GM23338 (cell line): ENCODE measurements around the gene TERT. TPM values are rescaled to one million over a fixed set of nuclear protein-coding genes. Genes with fewer than 3 reads are reported as not detected.

Source experiments
- ATAC-seq: fragments of 200-7000 bp; cut with Tn5 transposase; 3 replicates; pipeline ENCODE4 v1.9.1; 2020
- DNase-seq: peaks from one replicate; pipeline ENCODE4 v3.0.0-alpha.2; 2015; ENCODE audit warnings: low spot score
- H2AFZ ChIP-seq: fragments of 200-600 bp; sonication (generic); 2 replicates; pipeline ENCODE4 v1.8.0; 2016; ENCODE audit warnings: antibody characterized with exemption, mild to moderate bottlenecking, moderate library complexity
- H3F3A ChIP-seq: fragments of 200-600 bp; sonication (generic); replicated peaks from 2 replicates; pipeline ENCODE4 v1.8.0; 2017; ENCODE audit warnings: antibody characterized with exemption, mixed run types, low read depth
- H3K27ac ChIP-seq: fragments of 200-600 bp; sonication (generic); 2 replicates; pipeline ENCODE4 v1.6.1; 2016; ENCODE audit warnings: low read depth
- H3K27me3 ChIP-seq: fragments of 200-600 bp; sonication (generic); 2 replicates; pipeline ENCODE4 v1.8.0; 2016; ENCODE audit warnings: mild to moderate bottlenecking, mixed run types, moderate library complexity; ENCODE audit not compliant: insufficient read depth
- H3K36me3 ChIP-seq: fragments of 200-600 bp; sonication (generic); 2 replicates; pipeline ENCODE4 v1.8.0; 2016; ENCODE audit warnings: mild to moderate bottlenecking; ENCODE audit not compliant: insufficient read depth
- H3K4me1 ChIP-seq: fragments of 200-600 bp; sonication (generic); 2 replicates; pipeline ENCODE4 v1.8.0; 2016; ENCODE audit warnings: mild to moderate bottlenecking, moderate library complexity; ENCODE audit not compliant: insufficient read depth
- H3K4me2 ChIP-seq: fragments of 200-600 bp; sonication (generic); 2 replicates; pipeline ENCODE4 v1.7.1; 2017; ENCODE audit warnings: mixed run types
- H3K4me3 ChIP-seq: fragments of 200-600 bp; sonication (generic); 2 replicates; pipeline ENCODE4 v1.6.1; 2016; ENCODE audit warnings: mixed run types
- H3K79me2 ChIP-seq: fragments of 200-600 bp; sonication (generic); replicated peaks from 2 replicates; pipeline ENCODE4 v1.8.0; 2017; ENCODE audit warnings: mild to moderate bottlenecking; ENCODE audit not compliant: insufficient read depth
- H3K9me2 ChIP-seq: fragments of 200-600 bp; sonication (generic); 2 replicates; pipeline ENCODE4 v1.8.0; 2017; ENCODE audit not compliant: insufficient read depth
- H4K20me1 ChIP-seq: fragments of 200-600 bp; sonication (generic); replicated peaks from 2 replicates; pipeline ENCODE4 v1.8.0; 2017; ENCODE audit warnings: mild to moderate bottlenecking; ENCODE audit not compliant: insufficient read depth
- H3K27ac Mint-ChIP-seq: 2 replicates; pipeline ENCODE4 v1.8.0; 2020; ENCODE audit warnings: inconsistent platforms, mild to moderate bottlenecking, moderate library complexity, mixed read lengths
- H3K27me3 Mint-ChIP-seq: 3 replicates; pipeline ENCODE4 v1.8.0; 2022; ENCODE audit warnings: low read depth, mild to moderate bottlenecking, moderate library complexity, mixed read lengths, inconsistent platforms; ENCODE audit not compliant: insufficient read depth, poor library complexity
- H3K36me3 Mint-ChIP-seq: 3 replicates; pipeline ENCODE4 v1.8.0; 2021; ENCODE audit warnings: low read depth, mild to moderate bottlenecking, inconsistent platforms, moderate library complexity, mixed read lengths
- H3K4me1 Mint-ChIP-seq: 3 replicates; pipeline ENCODE4 v1.8.0; 2020; ENCODE audit warnings: mild to moderate bottlenecking, inconsistent platforms, mixed read lengths
- H3K4me3 Mint-ChIP-seq: 3 replicates; pipeline ENCODE4 v1.8.0; 2021; ENCODE audit warnings: moderate library complexity, mild to moderate bottlenecking, inconsistent platforms, mixed read lengths
- H3K9me3 Mint-ChIP-seq: 3 replicates; pipeline ENCODE4 v1.8.0; 2020; ENCODE audit warnings: moderate library complexity, mild to moderate bottlenecking, inconsistent platforms, mixed read lengths
- CREB1 ChIP-seq: fragments of 250-450 bp; sonication (Bioruptor Pico); IDR thresholded peaks from 2 replicates; pipeline ENCODE4 v1.5.0; 2020; ENCODE audit warnings: low read depth, mild to moderate bottlenecking, moderate library complexity
- ETS1 ChIP-seq: IDR thresholded peaks from 2 replicates; pipeline ENCODE4 v1.6.1; 2016; ENCODE audit warnings: antibody characterized with exemption
- EZH2 ChIP-seq: fragments of 200-600 bp; sonication (generic); IDR thresholded peaks from one replicate; pipeline ENCODE4 v1.8.0; 2017; ENCODE audit warnings: antibody characterized with exemption, mild to moderate bottlenecking, low read depth; ENCODE audit not compliant: unreplicated experiment
- EZH2phosphoT487 ChIP-seq: fragments of 200-600 bp; sonication (generic); IDR thresholded peaks from one replicate; pipeline ENCODE4 v1.8.1; 2018; ENCODE audit warnings: antibody characterized with exemption; ENCODE audit not compliant: unreplicated experiment
- JUNB ChIP-seq: IDR thresholded peaks from one replicate; pipeline ENCODE4 v1.6.1; 2016; ENCODE audit warnings: antibody characterized with exemption; ENCODE audit not compliant: unreplicated experiment
- POLR2AphosphoS5 ChIP-seq: IDR thresholded peaks from 2 replicates; pipeline ENCODE4 v1.6.1; 2016; ENCODE audit warnings: antibody characterized with exemption, low read depth
- REST ChIP-seq: IDR thresholded peaks from one replicate; pipeline ENCODE4 v1.6.1; 2018; ENCODE audit warnings: antibody characterized with exemption; ENCODE audit not compliant: unreplicated experiment
- STAT1 ChIP-seq: IDR thresholded peaks from one replicate; pipeline ENCODE4 v1.6.1; 2016; ENCODE audit warnings: antibody characterized with exemption; ENCODE audit not compliant: unreplicated experiment
- ZNF114 ChIP-seq: fragments of 250-450 bp; sonication (Bioruptor Pico); IDR thresholded peaks from 2 replicates; pipeline ENCODE4 v1.5.0; 2020; ENCODE audit warnings: mild to moderate bottlenecking, moderate library complexity
- ZNF331 ChIP-seq: fragments of 250-450 bp; sonication (Bioruptor Pico); IDR thresholded peaks from 2 replicates; pipeline ENCODE4 v1.5.0; 2020; ENCODE audit warnings: low read depth, mild to moderate bottlenecking, moderate library complexity
- ZNF462 ChIP-seq: fragments of 250-450 bp; sonication (Bioruptor Pico); IDR thresholded peaks from 2 replicates; pipeline ENCODE4 v1.5.0; 2020; ENCODE audit warnings: mild to moderate bottlenecking, moderate library complexity
- polyA plus RNA-seq: library from polyadenylated mRNA; unstranded; fragments of >200 nt; fragmentation: Nextera tagmentation; extraction: Ambion mirVana; gene quantifications from 2 replicates; pipeline ENCODE4 v1.2.1, GENCODE V29; 2016
- total RNA-seq: library from RNA; depleted of rRNA; stranded (reverse); fragments of >200 nt; shearing (Covaris generic); gene quantifications from 2 replicates; pipeline ENCODE4 v1.2.3, GENCODE V29; 2014

The TERT gene
- total and polyA plus RNA-seq, 2 experiments from 2014 or later = 9.8 to 46.4 TPM

GRCh38 chr5:1312993-1313833, 18.3 kb upstream of the TERT start (continued):
- no peak for TF ChIP-seq ZNF462 (CRISPR knock-in tag)
- no peak for TF ChIP-seq ZNF114 (CRISPR knock-in tag)
- no peak for TF ChIP-seq EZH2
- TF ChIP-seq CREB1 (CRISPR knock-in tag) = no peak
- TF ChIP-seq EZH2phosphoT487 = no peak
- TF ChIP-seq POLR2AphosphoS5 = no peak
- no peak for TF ChIP-seq JUNB

- Mint-ChIP-seq H3K36me3 (peaks cover 11% of the 10 kb centered on the region; the same call in 2 of the 3 replicates), H3K4me3 (no peak overlapping the region), H3K4me1 (peaks cover 32% of the 10 kb centered on the region), H3K9me3 (peaks cover 15% of the 10 kb centered on the region), H3K27ac (no peak overlapping the region), H3K27me3 (peaks cover 16% of the 10 kb centered on the region)
- Histone ChIP-seq H3K4me2 (no peak overlapping the region), H3K9me2 (0 out of 2 replicates have a peak, but pooled peaks cover 2% of the 10 kb centered on the region), H3K4me1 (peaks cover 23% of the 10 kb centered on the region), H3K27me3 (no peaks in the 10 kb centered on the region), H2AFZ (no peak overlapping the region), H3F3A (peaks cover 21% of the 10 kb centered on the region; the same call in 1 of the 2 replicates), H3K27ac (no peak overlapping the region), H4K20me1 (no peaks in the 10 kb centered on the region), H3K36me3 (no peaks in the 10 kb centered on the region), H3K4me3 (no peak overlapping the region), H3K79me2 (no peaks in the 10 kb centered on the region)
- DNase-seq (no peak), ATAC-seq (no peak)
- TF ChIP-seq CREB1 (CRISPR knock-in tag) (no peak), ZNF331 (CRISPR knock-in tag) (no peak), EZH2 (no peak), REST (no peak), EZH2phosphoT487 (no peak), ETS1 (no peak), ZNF114 (CRISPR knock-in tag) (no peak), STAT1 (no peak)
Observed at GRCh38 chr5:1312206-1312605, 17.3 kb upstream of the TERT start.
